SK-N-SH (cell line): ENCODE measurements around the gene NEUROG1. TPM values are rescaled to one million over a fixed set of nuclear protein-coding genes. Genes with fewer than 3 reads are reported as not detected.

Source experiments
- CTCF ChIA-PET: fragments of 300-600, 350-600 bp; formaldehyde crosslinking; extraction: SDS; loops from one replicate; lab custom pipeline; 2021; lab: Yijun Ruan, JAX
- POLR2A ChIA-PET: fragments of 350-600 bp; sonication (Branson Sonifier 250); formaldehyde crosslinking; extraction: SDS; loops from one replicate; lab custom pipeline; 2020; ENCODE audit warnings: antibody characterized with exemption, inconsistent platforms; lab: Yijun Ruan, JAX
- DNase-seq: peaks from one replicate; pipeline ENCODE4 v3.0.0; 2012
- H2AFZ ChIP-seq: fragments of 200-600 bp; sonication (generic); 2 replicates; pipeline ENCODE4 v1.8.1; 2016; ENCODE audit warnings: antibody characterized with exemption, mild to moderate bottlenecking, low read depth
- H3F3A ChIP-seq: fragments of 200-600 bp; sonication (generic); replicated peaks from 2 replicates; pipeline ENCODE3; 2016; ENCODE audit warnings: antibody characterized with exemption, mild to moderate bottlenecking; ENCODE audit not compliant: insufficient read depth
- H3K27ac ChIP-seq, 2 experiments: fragments of 200-500 bp in 1 of 2; fragments of 200-600 bp in 1 of 2; sonication (Bioruptor generic) in 1 of 2; sonication (generic), shearing (Covaris generic) in 1 of 2; 2 replicates each; pipeline versions ENCODE4 v1.5.1 to v1.6.1; 2014 to 2016; ENCODE audit warnings: low read depth in 2 of 2, inconsistent platforms in 1 of 2, low read length in 1 of 2, mild to moderate bottlenecking in 1 of 2, mixed read lengths in 1 of 2
- H3K27me3 ChIP-seq: fragments of 200-600 bp; sonication (generic), shearing (Covaris generic); 2 replicates; pipeline ENCODE4 v1.6.1; 2016; ENCODE audit warnings: mixed run types; ENCODE audit not compliant: insufficient read depth
- H3K36me3 ChIP-seq, 2 experiments: fragments of 200-500 bp in 1 of 2; fragments of 200-600 bp in 1 of 2; sonication (Bioruptor generic) in 1 of 2; sonication (generic) in 1 of 2; replicated peaks in 1 of 2; 2 replicates each; pipeline versions ENCODE3 to v1.5.1; 2014 to 2016; ENCODE audit warnings: low read length in 1 of 2, mild to moderate bottlenecking in 1 of 2; ENCODE audit not compliant: insufficient read depth in 2 of 2, control insufficient read depth in 1 of 2
- H3K4me1 ChIP-seq, 2 experiments: fragments of 200-500 bp in 1 of 2; fragments of 200-600 bp in 1 of 2; sonication (Bioruptor generic) in 1 of 2; sonication (generic), shearing (Covaris generic) in 1 of 2; 2 replicates each; pipeline versions ENCODE4 v1.5.1 to v1.6.1; 2014 to 2016; ENCODE audit warnings: low read depth in 1 of 2, low read length in 1 of 2, mixed run types in 1 of 2; ENCODE audit not compliant: insufficient read depth in 2 of 2, control insufficient read depth in 1 of 2
- H3K4me2 ChIP-seq: fragments of 200-600 bp; sonication (generic), shearing (Covaris generic); 2 replicates; pipeline ENCODE4 v1.6.1; 2017; ENCODE audit warnings: mixed run types
- H3K4me3 ChIP-seq, 2 experiments: fragments of 200-500 bp in 1 of 2; fragments of 200-600 bp in 1 of 2; sonication (Bioruptor generic) in 1 of 2; sonication (generic), shearing (Covaris generic) in 1 of 2; 2 replicates each; pipeline versions ENCODE4 v1.5.1 to v1.8.1; 2014 to 2016; ENCODE audit warnings: low read depth in 2 of 2, inconsistent platforms in 1 of 2, low read length in 1 of 2, mild to moderate bottlenecking in 1 of 2, mixed read lengths in 1 of 2, moderate library complexity in 1 of 2
- H3K79me2 ChIP-seq: fragments of 200-600 bp; sonication (generic); 2 replicates; pipeline ENCODE4 v1.8.1; 2017; ENCODE audit warnings: mild to moderate bottlenecking; ENCODE audit not compliant: insufficient read depth
- H3K9ac ChIP-seq: fragments of 200-600 bp; sonication (generic); 2 replicates; pipeline ENCODE4 v1.6.1; 2017; ENCODE audit warnings: mixed run types
- H3K9me2 ChIP-seq: fragments of 200-600 bp; sonication (generic); 2 replicates; pipeline ENCODE4 v1.6.1; 2017; ENCODE audit warnings: mixed run types
- H3K9me3 ChIP-seq: fragments of 200-600 bp; sonication (generic); 2 replicates; pipeline ENCODE4 v1.6.1; 2017; ENCODE audit warnings: mixed run types, mild to moderate bottlenecking, moderate library complexity
- H4K20me1 ChIP-seq: fragments of 200-600 bp; sonication (generic); 2 replicates; pipeline ENCODE4 v1.6.1; 2017; ENCODE audit warnings: mild to moderate bottlenecking, mixed run types; ENCODE audit not compliant: insufficient read depth
- CHD2 ChIP-seq: fragments of 150-350 bp; IDR thresholded peaks from 2 replicates; pipeline ENCODE4 v1.6.1; 2018; ENCODE audit warnings: low read length; ENCODE audit not compliant: partially characterized antibody
- ELF1 ChIP-seq: IDR thresholded peaks from 2 replicates; pipeline ENCODE4 v1.4.0; 2012
- EZH2phosphoT487 ChIP-seq: fragments of 200-600 bp; sonication (generic); IDR thresholded peaks from 2 replicates; pipeline ENCODE4 v1.6.1; 2017; ENCODE audit warnings: low read depth, mixed run types, mild to moderate bottlenecking, antibody characterized with exemption, moderate library complexity, borderline replicate concordance
- FOXJ3 ChIP-seq: sonication (generic); formaldehyde crosslinking; IDR thresholded peaks from 2 replicates; pipeline ENCODE4 v1.5.1; 2020; ENCODE audit warnings: mild to moderate bottlenecking, missing genetic modification reagents
- GABPA ChIP-seq: IDR thresholded peaks from 2 replicates; pipeline ENCODE4 v1.4.0; 2012; ENCODE audit warnings: low read depth, mild to moderate bottlenecking
- JUND ChIP-seq: IDR thresholded peaks from 2 replicates; pipeline ENCODE4 v1.4.0; 2012
- MEF2A ChIP-seq: IDR thresholded peaks from 2 replicates; pipeline ENCODE4 v1.4.0; 2012; ENCODE audit warnings: low read depth, borderline replicate concordance
- NFIC ChIP-seq: IDR thresholded peaks from 2 replicates; pipeline ENCODE4 v1.4.0; 2012; ENCODE audit warnings: borderline replicate concordance
- RAD21 ChIP-seq: IDR thresholded peaks from 2 replicates; pipeline ENCODE4 v1.6.1; 2012; ENCODE audit warnings: mild to moderate bottlenecking, low read length
- SIN3A ChIP-seq: IDR thresholded peaks from 2 replicates; pipeline ENCODE4 v1.6.1; 2012; ENCODE audit warnings: low read depth, mild to moderate bottlenecking, low read length, moderate library complexity, borderline replicate concordance
- SMC3 ChIP-seq: IDR thresholded peaks from 2 replicates; pipeline ENCODE4 v1.6.1; 2012; ENCODE audit warnings: low read depth, low read length, improper control_type of control experiment
- TAF1 ChIP-seq: IDR thresholded peaks from 2 replicates; pipeline ENCODE4 v1.6.1; 2012; ENCODE audit warnings: low read depth, mild to moderate bottlenecking, low read length, moderate library complexity, borderline replicate concordance
- TCF12 ChIP-seq: IDR thresholded peaks from 2 replicates; pipeline ENCODE4 v1.4.0; 2012
- TEAD4 ChIP-seq: IDR thresholded peaks from 2 replicates; pipeline ENCODE4 v1.4.0; 2012; ENCODE audit warnings: mild to moderate bottlenecking, borderline replicate concordance; ENCODE audit not compliant: insufficient read depth
- YY1 ChIP-seq: IDR thresholded peaks from 2 replicates; pipeline ENCODE4 v1.4.0; 2012; ENCODE audit warnings: low read depth, mild to moderate bottlenecking
- WGBS: methylation state at CpG from one replicate; pipeline ENCODE4 v1.1.6; 2017; ENCODE audit warnings: low lambda C conversion rate; 5-methylcytosine and 5-hydroxymethylcytosine counted together
- polyA plus RNA-seq, 3 experiments: library from polyadenylated mRNA; depleted of rRNA; stranded (reverse); fragments of >200 nt; gene quantifications; 2 replicates each; pipeline ENCODE4 v1.2.3, GENCODE V29; 2012
- TF ChIP-seq, protein P1 (sequence below): IDR thresholded peaks from 2 replicates; pipeline ENCODE4; 2012
- TF ChIP-seq, protein P2 (sequence below): IDR thresholded peaks from 2 replicates; pipeline ENCODE4 v1.4.0; 2012; ENCODE audit warnings: low read depth
- TF ChIP-seq, protein P3 (sequence below): fragments of 200-600 bp; sonication (generic); IDR thresholded peaks from 2 replicates; pipeline ENCODE4 v1.6.1; 2017; ENCODE audit warnings: antibody characterized with exemption, mild to moderate bottlenecking, moderate library complexity
- TF ChIP-seq, protein P4 (sequence below): IDR thresholded peaks from 2 replicates; pipeline ENCODE4 v1.6.1; 2012; ENCODE audit warnings: mild to moderate bottlenecking, low read depth, low read length, moderate library complexity
- TF ChIP-seq, protein P5 (sequence below): fragments of 150-350 bp; IDR thresholded peaks from 2 replicates; pipeline ENCODE4 v1.6.1; 2017; ENCODE audit warnings: antibody characterized with exemption, low read length, low read depth, borderline replicate concordance

The NEUROG1 gene
- polyA plus RNA-seq, 1 of the 3 experiments (the other 2 are of a cell fraction), result not detected

DNA sequence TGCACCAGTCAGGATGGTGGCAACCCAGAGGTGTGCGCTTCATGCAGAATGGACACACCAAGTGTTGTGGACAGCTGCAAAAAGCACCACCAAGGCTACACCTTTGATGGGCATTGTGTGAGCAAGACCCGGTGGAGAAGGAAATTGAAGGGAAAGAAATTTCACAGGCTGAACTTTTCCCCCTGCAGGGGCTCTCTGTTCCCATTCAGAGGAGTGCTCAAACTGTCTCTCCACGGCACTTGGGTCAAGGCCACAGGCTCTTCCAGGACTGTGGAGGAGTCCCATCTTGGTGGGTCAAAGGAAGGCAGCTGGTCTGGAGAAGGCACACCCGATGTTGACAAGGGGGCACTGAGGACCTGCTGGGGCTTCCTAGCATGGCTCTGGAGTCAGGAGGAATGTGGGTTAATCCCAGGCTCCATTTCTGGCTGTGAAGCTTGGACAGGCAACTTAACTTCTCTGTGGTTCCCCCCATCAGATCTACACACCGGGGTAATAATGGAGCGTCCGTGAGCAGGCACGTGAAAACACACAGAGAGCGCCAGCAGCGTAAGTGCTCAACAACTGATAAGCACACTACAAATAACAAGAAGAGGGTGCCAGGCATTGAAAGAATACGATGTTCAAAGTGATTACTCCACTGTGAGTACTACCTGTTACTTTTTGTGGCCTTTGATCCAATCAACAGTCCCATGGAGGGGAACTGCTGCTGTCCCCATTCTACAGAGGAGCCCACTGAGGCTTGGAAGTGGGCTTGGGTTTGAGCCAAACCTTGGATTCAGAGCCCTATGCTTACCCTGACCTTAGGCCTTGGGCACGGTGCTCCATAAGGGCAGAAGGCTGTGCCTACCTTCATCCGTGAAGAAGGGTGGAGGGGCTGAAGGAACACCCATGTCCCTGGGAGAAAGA lies 49.4 kb downstream of the NEUROG1 start:
- Histone ChIP-seq H2AFZ (no peak overlapping the region), H3K27ac (no peak overlapping the region), H3F3A (no peaks in the 10 kb centered on the region), H3K9me3 (no peaks in the 10 kb centered on the region), H3K9me2 (no peaks in the 10 kb centered on the region), H3K27me3 (no peaks in the 10 kb centered on the region; the same call in 1 of the 2 replicates), H3K79me2 (no peaks in the 10 kb centered on the region), H3K4me2 (no peak overlapping the region), H3K4me1 (peaks cover 0 to 2% of the 10 kb centered on the region in 2 experiments; a peak in 1 of 4 replicates), H3K36me3 (no peaks in the 10 kb centered on the region), H3K4me3 (no peak overlapping the region), H3K9ac (no peak overlapping the region), H4K20me1 (no peaks in the 10 kb centered on the region)
- TF ChIP-seq MEF2A, result no peak
- TF ChIP-seq, protein P1, sequence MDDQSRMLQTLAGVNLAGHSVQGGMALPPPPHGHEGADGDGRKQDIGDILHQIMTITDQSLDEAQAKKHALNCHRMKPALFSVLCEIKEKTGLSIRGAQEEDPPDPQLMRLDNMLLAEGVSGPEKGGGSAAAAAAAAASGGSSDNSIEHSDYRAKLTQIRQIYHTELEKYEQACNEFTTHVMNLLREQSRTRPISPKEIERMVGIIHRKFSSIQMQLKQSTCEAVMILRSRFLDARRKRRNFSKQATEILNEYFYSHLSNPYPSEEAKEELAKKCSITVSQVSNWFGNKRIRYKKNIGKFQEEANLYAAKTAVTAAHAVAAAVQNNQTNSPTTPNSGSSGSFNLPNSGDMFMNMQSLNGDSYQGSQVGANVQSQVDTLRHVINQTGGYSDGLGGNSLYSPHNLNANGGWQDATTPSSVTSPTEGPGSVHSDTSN, result no peak
- TF ChIP-seq GABPA, result no peak
- TF ChIP-seq, protein P2, sequence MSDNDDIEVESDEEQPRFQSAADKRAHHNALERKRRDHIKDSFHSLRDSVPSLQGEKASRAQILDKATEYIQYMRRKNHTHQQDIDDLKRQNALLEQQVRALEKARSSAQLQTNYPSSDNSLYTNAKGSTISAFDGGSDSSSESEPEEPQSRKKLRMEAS, result no peak
- TF ChIP-seq, protein P3, sequence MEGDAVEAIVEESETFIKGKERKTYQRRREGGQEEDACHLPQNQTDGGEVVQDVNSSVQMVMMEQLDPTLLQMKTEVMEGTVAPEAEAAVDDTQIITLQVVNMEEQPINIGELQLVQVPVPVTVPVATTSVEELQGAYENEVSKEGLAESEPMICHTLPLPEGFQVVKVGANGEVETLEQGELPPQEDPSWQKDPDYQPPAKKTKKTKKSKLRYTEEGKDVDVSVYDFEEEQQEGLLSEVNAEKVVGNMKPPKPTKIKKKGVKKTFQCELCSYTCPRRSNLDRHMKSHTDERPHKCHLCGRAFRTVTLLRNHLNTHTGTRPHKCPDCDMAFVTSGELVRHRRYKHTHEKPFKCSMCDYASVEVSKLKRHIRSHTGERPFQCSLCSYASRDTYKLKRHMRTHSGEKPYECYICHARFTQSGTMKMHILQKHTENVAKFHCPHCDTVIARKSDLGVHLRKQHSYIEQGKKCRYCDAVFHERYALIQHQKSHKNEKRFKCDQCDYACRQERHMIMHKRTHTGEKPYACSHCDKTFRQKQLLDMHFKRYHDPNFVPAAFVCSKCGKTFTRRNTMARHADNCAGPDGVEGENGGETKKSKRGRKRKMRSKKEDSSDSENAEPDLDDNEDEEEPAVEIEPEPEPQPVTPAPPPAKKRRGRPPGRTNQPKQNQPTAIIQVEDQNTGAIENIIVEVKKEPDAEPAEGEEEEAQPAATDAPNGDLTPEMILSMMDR, result no peak
- no peak for TF ChIP-seq TEAD4
- no peak for TF ChIP-seq CHD2
- TF ChIP-seq TAF1, result no peak
- TF ChIP-seq SIN3A, result no peak
- no peak for TF ChIP-seq JUND
- TF ChIP-seq FOXJ3 (CRISPR knock-in tag), result no peak
- TF ChIP-seq SMC3, result no peak
- no peak for TF ChIP-seq TCF12
- TF ChIP-seq, protein P4, sequence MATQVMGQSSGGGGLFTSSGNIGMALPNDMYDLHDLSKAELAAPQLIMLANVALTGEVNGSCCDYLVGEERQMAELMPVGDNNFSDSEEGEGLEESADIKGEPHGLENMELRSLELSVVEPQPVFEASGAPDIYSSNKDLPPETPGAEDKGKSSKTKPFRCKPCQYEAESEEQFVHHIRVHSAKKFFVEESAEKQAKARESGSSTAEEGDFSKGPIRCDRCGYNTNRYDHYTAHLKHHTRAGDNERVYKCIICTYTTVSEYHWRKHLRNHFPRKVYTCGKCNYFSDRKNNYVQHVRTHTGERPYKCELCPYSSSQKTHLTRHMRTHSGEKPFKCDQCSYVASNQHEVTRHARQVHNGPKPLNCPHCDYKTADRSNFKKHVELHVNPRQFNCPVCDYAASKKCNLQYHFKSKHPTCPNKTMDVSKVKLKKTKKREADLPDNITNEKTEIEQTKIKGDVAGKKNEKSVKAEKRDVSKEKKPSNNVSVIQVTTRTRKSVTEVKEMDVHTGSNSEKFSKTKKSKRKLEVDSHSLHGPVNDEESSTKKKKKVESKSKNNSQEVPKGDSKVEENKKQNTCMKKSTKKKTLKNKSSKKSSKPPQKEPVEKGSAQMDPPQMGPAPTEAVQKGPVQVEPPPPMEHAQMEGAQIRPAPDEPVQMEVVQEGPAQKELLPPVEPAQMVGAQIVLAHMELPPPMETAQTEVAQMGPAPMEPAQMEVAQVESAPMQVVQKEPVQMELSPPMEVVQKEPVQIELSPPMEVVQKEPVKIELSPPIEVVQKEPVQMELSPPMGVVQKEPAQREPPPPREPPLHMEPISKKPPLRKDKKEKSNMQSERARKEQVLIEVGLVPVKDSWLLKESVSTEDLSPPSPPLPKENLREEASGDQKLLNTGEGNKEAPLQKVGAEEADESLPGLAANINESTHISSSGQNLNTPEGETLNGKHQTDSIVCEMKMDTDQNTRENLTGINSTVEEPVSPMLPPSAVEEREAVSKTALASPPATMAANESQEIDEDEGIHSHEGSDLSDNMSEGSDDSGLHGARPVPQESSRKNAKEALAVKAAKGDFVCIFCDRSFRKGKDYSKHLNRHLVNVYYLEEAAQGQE, result no peak
- no peak for TF ChIP-seq YY1
- no peak for TF ChIP-seq EZH2phosphoT487
- no peak for TF ChIP-seq ELF1
- no peak for TF ChIP-seq RAD21
- no peak for TF ChIP-seq NFIC
- TF ChIP-seq, protein P5, sequence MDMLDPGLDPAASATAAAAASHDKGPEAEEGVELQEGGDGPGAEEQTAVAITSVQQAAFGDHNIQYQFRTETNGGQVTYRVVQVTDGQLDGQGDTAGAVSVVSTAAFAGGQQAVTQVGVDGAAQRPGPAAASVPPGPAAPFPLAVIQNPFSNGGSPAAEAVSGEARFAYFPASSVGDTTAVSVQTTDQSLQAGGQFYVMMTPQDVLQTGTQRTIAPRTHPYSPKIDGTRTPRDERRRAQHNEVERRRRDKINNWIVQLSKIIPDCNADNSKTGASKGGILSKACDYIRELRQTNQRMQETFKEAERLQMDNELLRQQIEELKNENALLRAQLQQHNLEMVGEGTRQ, result no peak
- CTCF ChIA-PET, result interaction anchor here (1.6 to 3.1 kb wide), 3 partner anchors 9 to 66 kb away, joined by 4 to 21 read pairs (median 6); no protein-coding TSS in a partner anchor
- POLR2A ChIA-PET, result no interaction called here
- WGBS, result 78% methylated on average over 13 of the region's 13 CpGs
- DNase-seq, result no peak
